Measurements from ENCODE around the gene TP53BP1. TPM values are rescaled to one million over a fixed set of nuclear protein-coding genes. Genes with fewer than 3 reads are reported as not detected.
A peak's percentile ranks its signal among the peaks of the same experiment; 100 is the strongest.

TP53BP1 gene, protein sequence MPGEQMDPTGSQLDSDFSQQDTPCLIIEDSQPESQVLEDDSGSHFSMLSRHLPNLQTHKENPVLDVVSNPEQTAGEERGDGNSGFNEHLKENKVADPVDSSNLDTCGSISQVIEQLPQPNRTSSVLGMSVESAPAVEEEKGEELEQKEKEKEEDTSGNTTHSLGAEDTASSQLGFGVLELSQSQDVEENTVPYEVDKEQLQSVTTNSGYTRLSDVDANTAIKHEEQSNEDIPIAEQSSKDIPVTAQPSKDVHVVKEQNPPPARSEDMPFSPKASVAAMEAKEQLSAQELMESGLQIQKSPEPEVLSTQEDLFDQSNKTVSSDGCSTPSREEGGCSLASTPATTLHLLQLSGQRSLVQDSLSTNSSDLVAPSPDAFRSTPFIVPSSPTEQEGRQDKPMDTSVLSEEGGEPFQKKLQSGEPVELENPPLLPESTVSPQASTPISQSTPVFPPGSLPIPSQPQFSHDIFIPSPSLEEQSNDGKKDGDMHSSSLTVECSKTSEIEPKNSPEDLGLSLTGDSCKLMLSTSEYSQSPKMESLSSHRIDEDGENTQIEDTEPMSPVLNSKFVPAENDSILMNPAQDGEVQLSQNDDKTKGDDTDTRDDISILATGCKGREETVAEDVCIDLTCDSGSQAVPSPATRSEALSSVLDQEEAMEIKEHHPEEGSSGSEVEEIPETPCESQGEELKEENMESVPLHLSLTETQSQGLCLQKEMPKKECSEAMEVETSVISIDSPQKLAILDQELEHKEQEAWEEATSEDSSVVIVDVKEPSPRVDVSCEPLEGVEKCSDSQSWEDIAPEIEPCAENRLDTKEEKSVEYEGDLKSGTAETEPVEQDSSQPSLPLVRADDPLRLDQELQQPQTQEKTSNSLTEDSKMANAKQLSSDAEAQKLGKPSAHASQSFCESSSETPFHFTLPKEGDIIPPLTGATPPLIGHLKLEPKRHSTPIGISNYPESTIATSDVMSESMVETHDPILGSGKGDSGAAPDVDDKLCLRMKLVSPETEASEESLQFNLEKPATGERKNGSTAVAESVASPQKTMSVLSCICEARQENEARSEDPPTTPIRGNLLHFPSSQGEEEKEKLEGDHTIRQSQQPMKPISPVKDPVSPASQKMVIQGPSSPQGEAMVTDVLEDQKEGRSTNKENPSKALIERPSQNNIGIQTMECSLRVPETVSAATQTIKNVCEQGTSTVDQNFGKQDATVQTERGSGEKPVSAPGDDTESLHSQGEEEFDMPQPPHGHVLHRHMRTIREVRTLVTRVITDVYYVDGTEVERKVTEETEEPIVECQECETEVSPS (N-terminal part only)
- 17.4 and 26.3 TPM in 2 replicates for total RNA-seq (2016; rRNA removed; fragmentation: Illumina TruSeq; extraction: Trizol)
- total RNA-seq (2016; cell fraction: cytosol; rRNA removed; fragmentation: Illumina TruSeq; extraction: Trizol; ENCODE audit: low read depth): 5.3 and 6.3 TPM in 2 replicates
- total RNA-seq (2016; cell fraction: insoluble cytoplasmic fraction; rRNA removed; fragmentation: Illumina TruSeq; extraction: Trizol): 16.7 and 24.8 TPM in 2 replicates
- 6.0 and 6.4 TPM in 2 replicates for total RNA-seq (2016; cell fraction: membrane; rRNA removed; fragmentation: Illumina TruSeq; extraction: Trizol)
- 22.1 and 25.2 TPM in 2 replicates for total RNA-seq (2016; cell fraction: nucleus; rRNA removed; fragmentation: Illumina TruSeq; extraction: Trizol)
- 15.9 and 17.1 TPM in 2 replicates for polyA plus RNA-seq (2011; rRNA removed)
- polyA plus RNA-seq (2011; cell fraction: cytosol; rRNA removed): 7.3 and 7.4 TPM in 2 replicates
- 34.5 and 38.3 TPM in 2 replicates for polyA plus RNA-seq (2011; cell fraction: nucleus; rRNA removed)
- 6.2 and 7.1 TPM in 2 replicates for polyA plus RNA-seq (2012)
- 0.49 and 0.59 TPM in 2 replicates for polyA plus RNA-seq (2016; cell fraction: cytosol; fragmentation: Illumina TruSeq; extraction: Trizol; ENCODE audit: low read depth)
- polyA plus RNA-seq (2016; cell fraction: insoluble cytoplasmic fraction; fragmentation: Illumina TruSeq; extraction: Trizol; ENCODE audit: low read depth): 13.4 and 14.5 TPM in 2 replicates
- 0.92 and 1.1 TPM in 2 replicates for polyA plus RNA-seq (2016; cell fraction: membrane; fragmentation: Illumina TruSeq; extraction: Trizol; ENCODE audit: low read depth)
- 29.6 and 32.3 TPM in 2 replicates for polyA plus RNA-seq (2016; cell fraction: nucleus; fragmentation: Illumina TruSeq; extraction: Trizol; ENCODE audit: insufficient read depth, low read depth)
- 22.3 and 59.9 TPM in 2 replicates for polyA minus RNA-seq (2011; rRNA and poly(A)+ RNA removed; ENCODE audit: low replicate concordance)
- 10.6 and 14.0 TPM in 2 replicates for polyA minus RNA-seq (2011; cell fraction: cytosol; rRNA and poly(A)+ RNA removed)
- 40.2 and 48.4 TPM in 2 replicates for polyA minus RNA-seq (2011; cell fraction: nucleus; rRNA and poly(A)+ RNA removed)
- percentile 53 among the genes with signal in this experiment for Bru-seq, nascent RNA
- BruChase-seq, experiment 1, labeled RNA remaining after a 6-hour chase: percentile 62 among the genes with signal in this experiment
- percentile 58 among the genes with signal in this experiment for BruChase-seq, experiment 2, labeled RNA remaining after a 2-hour chase
- long read RNA-seq, experiment 1, partial matches to known transcripts: 2 of 6 reads
- long read RNA-seq, experiment 1, other reads (novel, unspliced or antisense): 4 of 6 reads
- long read RNA-seq, experiment 2, full-length matches to known transcripts: 3 of 12 reads
- long read RNA-seq, experiment 2, partial matches to known transcripts: 4 of 12 reads
- long read RNA-seq, experiment 2, other reads (novel, unspliced or antisense): 5 of 12 reads

DNA sequence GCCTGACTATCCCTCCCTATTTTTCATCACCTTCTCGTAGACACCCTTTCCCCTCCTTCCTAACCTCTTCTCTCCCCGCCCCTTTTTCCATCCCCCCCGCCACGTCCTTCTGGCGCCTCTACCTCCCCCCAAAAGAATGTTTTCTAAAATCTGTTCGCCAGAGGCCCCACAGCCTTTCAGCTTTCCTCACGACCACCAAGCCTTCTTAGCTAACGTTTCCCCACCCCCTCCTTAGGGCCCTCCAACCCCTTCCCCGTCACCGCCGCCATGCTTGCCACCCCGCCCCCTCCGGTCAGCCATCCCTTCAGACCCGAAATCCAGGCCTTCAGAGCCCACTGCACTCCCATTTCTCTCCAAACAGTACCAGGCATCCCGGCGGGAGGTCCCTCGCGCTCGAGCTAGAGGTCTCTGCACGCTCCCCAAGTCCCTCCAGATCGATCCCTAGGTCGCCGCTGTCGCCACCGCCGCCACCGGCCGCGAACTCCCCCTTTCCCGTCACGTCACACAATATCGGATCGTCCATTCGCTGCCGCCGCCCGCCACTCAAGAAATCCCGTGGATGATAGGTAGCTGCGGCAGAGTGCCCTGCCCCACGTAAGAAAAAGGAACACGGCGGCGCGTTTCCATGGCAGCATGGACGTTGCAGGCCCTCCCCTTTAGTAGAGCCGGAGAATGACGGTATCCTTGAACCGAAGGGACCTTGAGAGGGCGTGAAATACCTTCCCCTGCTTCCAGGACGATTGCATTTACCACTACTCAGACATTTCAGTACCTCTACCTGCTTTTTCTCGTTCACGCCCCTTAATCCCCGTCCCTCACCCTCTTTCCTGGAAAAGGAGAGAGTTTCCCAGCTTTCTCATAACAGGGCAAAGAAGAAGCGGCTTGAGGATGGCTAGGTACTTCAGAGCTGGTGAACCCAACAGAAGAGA lies at the start of gene TP53BP1:
TP53BP1 (minus strand) TSS at position 484 of the 929 bp plus-strand sequence; CDS start at position 371, 113 bp downstream.
- Histone ChIP-seq H4K20me1 (ENCODE audit: insufficient read depth, low read length) (no peaks in the 10 kb centered on the region), H2AFZ (ENCODE audit: low read length) (peak within 1 kb of the TSS; percentile 97), H3K27ac (ENCODE audit: extremely low read length, insufficient read depth, low read length) (peak within 1 kb of the TSS; percentile 41), H3K4me1 (ENCODE audit: insufficient read depth, low read length) (peaks cover 23% of the 10 kb centered on the region), H3K79me2 (ENCODE audit: insufficient read depth, low read length) (peaks cover 4% of the 10 kb centered on the region), H3K4me2 (ENCODE audit: low read depth, low read length) (peak within 1 kb of the TSS; percentile 96), H3K36me3 (replicated peaks in 1 of 2; ENCODE audit: control insufficient read depth in 1 of 2, insufficient read depth in 2 of 2, low read length in 2 of 2) (peaks cover 0 to 2% of the 10 kb centered on the region in 2 experiments; a peak in 2 of 5 replicates), H3K9ac (ENCODE audit: insufficient read depth, low read depth, low read length) (peak within 1 kb of the TSS; percentile 60), H3K27me3 (ENCODE audit: control insufficient read depth in 1 of 2, insufficient read depth in 2 of 2, low read length in 2 of 2) (no peaks in the 10 kb centered on the region; a peak in 1 of 5 replicates), H3K4me3 (replicated peaks in 1 of 3; ENCODE audit: insufficient read depth in 1 of 3, low read depth in 2 of 3, low read length in 3 of 3) (peak within 1 kb of the TSS; percentile 82 to 98 (median 86)), H3K9me3 (ENCODE audit: low read length) (no peaks in the 10 kb centered on the region)
- no TSS peak for BruUV-seq (replicated peaks)
- FAIRE-seq (peak; percentile 55), ATAC-seq (peak; percentile 99), DNase-seq (ENCODE audit: low spot score) (peak; percentile 89)
- intact Hi-C loops (cut with micrococcal nuclease; ENCODE audit: unreplicated experiment): loop anchor here (2.0 kb wide), 1 partner anchor 18 kb away; no protein-coding TSS in a partner anchor
- 1% methylated on average over 42 of the region's 54 CpGs for WGBS (ENCODE audit: low lambda C conversion rate)
- in situ Hi-C loops (cut with HindIII; ENCODE audit: extremely low pct_ligation_motif_present, low pct_unique_long_range_greater_than_20kb): no loop called here
- ChIA-PET CTCF (ENCODE audit: low intra/inter-chr PET ratio, low total read pairs) (no interaction called here), POLR2A (interaction anchor here (0.9 to 2.7 kb wide), 3 partner anchors 17 to 26 kb away, joined by 3 to 24 read pairs (median 3); no protein-coding TSS in a partner anchor)
- TF ChIP-seq PHB2 (IDR thresholded peaks at IDR 0.05; ENCODE audit: partially characterized antibody) (no peak), MLLT10 (CRISPR knock-in tag; IDR thresholded peaks at IDR 0.05) (no peak), HHEX (CRISPR knock-in tag; IDR thresholded peaks at IDR 0.05) (no peak), DR1 (CRISPR knock-in tag; IDR thresholded peaks at IDR 0.05) (no peak), SRSF9 (IDR thresholded peaks at IDR 0.05; ENCODE audit: borderline replicate concordance, insufficient read depth, low read depth, low read length, poor library complexity, severe bottlenecking) (no peak), ZNF747 (CRISPR knock-in tag; IDR thresholded peaks at IDR 0.05; ENCODE audit: borderline replicate concordance) (no peak), HNRNPH1 (optimal IDR thresholded peaks at IDR 0.05; ENCODE audit: low read depth, low read length) (no peak), NFATC3 (CRISPR knock-in tag; IDR thresholded peaks at IDR 0.05) (no peak), ZNF850 (CRISPR knock-in tag; conservative IDR thresholded peaks at IDR 0.05) (no peak), ZNF256 (CRISPR knock-in tag; conservative IDR thresholded peaks at IDR 0.05) (no peak), GATAD2A (CRISPR knock-in tag; IDR thresholded peaks at IDR 0.05) (0 out of 2 replicates have a peak, but pooled peaks have one; percentile 25)

Data from HepG2 (cell line).